Measurements from ENCODE around the gene OCLN. TPM values are rescaled to one million over a fixed set of nuclear protein-coding genes. Genes with fewer than 3 reads are reported as not detected.
A peak's percentile ranks its signal among the peaks of the same experiment; 100 is the strongest.
"Not testable (repeated sequence)": the region's sequence is repeated elsewhere in the genome, so short reads cannot be mapped to it uniquely, and the experiment has no call there.

OCLN gene, protein sequence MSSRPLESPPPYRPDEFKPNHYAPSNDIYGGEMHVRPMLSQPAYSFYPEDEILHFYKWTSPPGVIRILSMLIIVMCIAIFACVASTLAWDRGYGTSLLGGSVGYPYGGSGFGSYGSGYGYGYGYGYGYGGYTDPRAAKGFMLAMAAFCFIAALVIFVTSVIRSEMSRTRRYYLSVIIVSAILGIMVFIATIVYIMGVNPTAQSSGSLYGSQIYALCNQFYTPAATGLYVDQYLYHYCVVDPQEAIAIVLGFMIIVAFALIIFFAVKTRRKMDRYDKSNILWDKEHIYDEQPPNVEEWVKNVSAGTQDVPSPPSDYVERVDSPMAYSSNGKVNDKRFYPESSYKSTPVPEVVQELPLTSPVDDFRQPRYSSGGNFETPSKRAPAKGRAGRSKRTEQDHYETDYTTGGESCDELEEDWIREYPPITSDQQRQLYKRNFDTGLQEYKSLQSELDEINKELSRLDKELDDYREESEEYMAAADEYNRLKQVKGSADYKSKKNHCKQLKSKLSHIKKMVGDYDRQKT
- 104 TPM in 2 replicates for total RNA-seq

DNA sequence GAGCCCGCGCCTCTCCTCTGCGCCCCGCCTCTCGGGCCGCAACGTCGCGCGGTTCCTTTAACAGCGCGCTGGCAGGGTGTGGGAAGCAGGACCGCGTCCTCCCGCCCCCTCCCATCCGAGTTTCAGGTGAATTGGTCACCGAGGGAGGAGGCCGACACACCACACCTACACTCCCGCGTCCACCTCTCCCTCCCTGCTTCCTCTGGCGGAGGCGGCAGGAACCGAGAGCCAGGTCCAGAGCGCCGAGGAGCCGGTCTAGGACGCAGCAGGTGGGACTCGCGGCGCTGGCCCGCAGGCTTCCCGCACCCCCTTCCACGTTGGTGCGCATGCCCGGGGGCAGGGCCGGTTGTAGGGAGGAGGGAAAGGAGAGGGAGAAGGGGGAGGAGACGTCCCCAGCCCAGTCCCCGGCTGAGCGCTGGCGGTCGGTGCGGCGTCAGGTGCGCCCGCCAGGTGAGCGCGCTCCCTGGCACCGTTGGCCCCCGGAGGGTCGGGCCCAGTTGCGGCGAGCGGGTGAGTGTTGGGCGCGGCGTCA is at the start of gene OCLN:
TSS of gene OCLN (plus strand) at position 400 of the 532 bp plus-strand sequence. CDS start 11,455 bp downstream, outside the sequence.
- Histone ChIP-seq H3K27me3 (ENCODE audit: control insufficient read depth, insufficient read depth, low read length) (peaks cover 8% of the 10 kb centered on the region), H3K4me3 (ENCODE audit: low read depth, low read length) (peak within 1 kb of the TSS; percentile 94), H3K36me3 (ENCODE audit: control insufficient read depth, insufficient read depth, low read length) (no peaks in the 10 kb centered on the region)
- TF ChIP-seq, protein P1, sequence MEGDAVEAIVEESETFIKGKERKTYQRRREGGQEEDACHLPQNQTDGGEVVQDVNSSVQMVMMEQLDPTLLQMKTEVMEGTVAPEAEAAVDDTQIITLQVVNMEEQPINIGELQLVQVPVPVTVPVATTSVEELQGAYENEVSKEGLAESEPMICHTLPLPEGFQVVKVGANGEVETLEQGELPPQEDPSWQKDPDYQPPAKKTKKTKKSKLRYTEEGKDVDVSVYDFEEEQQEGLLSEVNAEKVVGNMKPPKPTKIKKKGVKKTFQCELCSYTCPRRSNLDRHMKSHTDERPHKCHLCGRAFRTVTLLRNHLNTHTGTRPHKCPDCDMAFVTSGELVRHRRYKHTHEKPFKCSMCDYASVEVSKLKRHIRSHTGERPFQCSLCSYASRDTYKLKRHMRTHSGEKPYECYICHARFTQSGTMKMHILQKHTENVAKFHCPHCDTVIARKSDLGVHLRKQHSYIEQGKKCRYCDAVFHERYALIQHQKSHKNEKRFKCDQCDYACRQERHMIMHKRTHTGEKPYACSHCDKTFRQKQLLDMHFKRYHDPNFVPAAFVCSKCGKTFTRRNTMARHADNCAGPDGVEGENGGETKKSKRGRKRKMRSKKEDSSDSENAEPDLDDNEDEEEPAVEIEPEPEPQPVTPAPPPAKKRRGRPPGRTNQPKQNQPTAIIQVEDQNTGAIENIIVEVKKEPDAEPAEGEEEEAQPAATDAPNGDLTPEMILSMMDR (IDR thresholded peaks at IDR 0.05; ENCODE audit: insufficient read depth, low read length, poor library complexity, severe bottlenecking): no peak
- no peak for DNase-seq (ENCODE audit: low read depth)

DNA sequence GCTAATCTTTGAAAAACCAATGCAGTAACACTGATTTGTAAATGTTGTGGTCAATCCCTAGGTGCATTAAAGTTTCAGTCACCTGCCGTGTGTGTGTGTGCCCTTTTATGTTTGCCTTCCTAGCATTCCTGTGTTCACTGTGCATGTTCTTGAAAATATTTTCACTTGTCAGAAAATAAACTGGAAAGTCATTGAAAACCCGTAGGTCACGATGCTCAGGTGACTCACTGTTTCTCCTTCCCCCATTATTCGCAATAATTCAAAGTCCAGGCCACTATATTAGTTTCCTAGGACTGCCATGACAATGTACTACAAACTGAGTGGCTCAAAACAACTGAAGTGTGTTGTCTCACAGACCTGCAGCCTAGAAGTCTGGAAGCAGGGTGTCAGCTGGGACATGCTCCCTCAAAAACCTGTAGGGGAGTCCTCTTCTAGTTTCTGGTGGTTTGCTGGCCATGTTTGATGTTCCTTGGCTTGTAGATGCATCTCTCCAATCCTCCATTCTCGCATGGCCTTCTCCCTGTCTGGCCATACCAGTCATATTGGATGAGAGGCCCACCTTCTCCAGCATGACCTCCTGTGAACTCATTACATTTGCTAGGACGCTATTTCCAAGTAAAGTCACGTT is 48.3 kb upstream of the OCLN start:
- no peaks in the 10 kb centered on the region for H3K27me3 ChIP-seq (ENCODE audit: control insufficient read depth, insufficient read depth, low read length)
- DNase-seq (ENCODE audit: low read depth): peak; percentile 56
- TF ChIP-seq, protein P1 (IDR thresholded peaks at IDR 0.05; ENCODE audit: insufficient read depth, low read length, poor library complexity, severe bottlenecking): no peak
- H3K4me3 ChIP-seq (ENCODE audit: low read depth, low read length): no peak overlapping the region
- H3K36me3 ChIP-seq (ENCODE audit: control insufficient read depth, insufficient read depth, low read length): no peaks in the 10 kb centered on the region

DNA sequence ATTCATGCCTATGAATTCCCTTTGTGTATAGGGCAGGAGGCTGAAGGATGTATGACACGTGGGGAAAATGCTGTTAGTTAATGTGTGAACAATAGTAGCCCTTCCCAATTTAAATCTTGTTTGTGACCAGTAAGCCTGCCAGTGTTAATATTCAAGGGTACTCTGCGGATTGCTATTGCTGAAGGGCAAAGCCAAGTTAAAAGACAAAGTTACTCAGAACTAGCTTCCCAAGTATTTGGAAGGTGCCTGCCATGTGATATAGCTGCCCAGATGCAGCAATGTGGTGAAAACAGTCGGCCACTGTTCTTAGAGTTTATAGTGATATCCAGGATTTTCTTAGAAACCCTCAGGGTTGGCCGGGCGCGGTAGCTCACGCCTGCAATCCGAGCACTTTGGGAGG is 43.1 kb upstream of the OCLN start:
- DNase-seq (ENCODE audit: low read depth): no peak
- H3K4me3 ChIP-seq (ENCODE audit: low read depth, low read length): no peak overlapping the region
- no peaks in the 10 kb centered on the region for H3K36me3 ChIP-seq (ENCODE audit: control insufficient read depth, insufficient read depth, low read length)
- no peaks in the 10 kb centered on the region for H3K27me3 ChIP-seq (ENCODE audit: control insufficient read depth, insufficient read depth, low read length)
- TF ChIP-seq, protein P1 (IDR thresholded peaks at IDR 0.05; ENCODE audit: insufficient read depth, low read length, poor library complexity, severe bottlenecking): no peak

DNA sequence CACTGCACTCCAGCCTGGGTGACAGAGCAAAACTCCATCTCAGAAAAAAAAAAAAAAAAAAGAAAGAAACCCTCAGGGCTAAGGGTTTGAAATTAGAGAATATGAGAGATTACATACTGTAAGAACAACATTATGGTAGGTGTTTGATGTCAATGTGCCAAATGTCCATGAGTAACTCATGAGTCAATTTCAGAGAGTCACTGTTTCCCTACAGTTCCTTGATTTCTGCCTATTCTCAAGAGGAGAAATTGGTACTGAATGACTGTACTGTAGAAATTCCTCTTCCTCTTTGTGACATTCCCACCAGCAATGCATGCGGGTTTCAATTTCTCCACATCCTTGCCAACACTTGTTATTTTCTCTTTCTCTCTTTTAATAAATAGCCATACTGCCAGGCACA is 42.5 kb upstream of the OCLN start:
- no peaks in the 10 kb centered on the region for H3K27me3 ChIP-seq (ENCODE audit: control insufficient read depth, insufficient read depth, low read length)
- peak; percentile 71 for DNase-seq (ENCODE audit: low read depth)
- H3K36me3 ChIP-seq (ENCODE audit: control insufficient read depth, insufficient read depth, low read length): no peaks in the 10 kb centered on the region
- no peak overlapping the region for H3K4me3 ChIP-seq (ENCODE audit: low read depth, low read length)
- TF ChIP-seq, protein P1 (IDR thresholded peaks at IDR 0.05; ENCODE audit: insufficient read depth, low read length, poor library complexity, severe bottlenecking): no peak

DNA sequence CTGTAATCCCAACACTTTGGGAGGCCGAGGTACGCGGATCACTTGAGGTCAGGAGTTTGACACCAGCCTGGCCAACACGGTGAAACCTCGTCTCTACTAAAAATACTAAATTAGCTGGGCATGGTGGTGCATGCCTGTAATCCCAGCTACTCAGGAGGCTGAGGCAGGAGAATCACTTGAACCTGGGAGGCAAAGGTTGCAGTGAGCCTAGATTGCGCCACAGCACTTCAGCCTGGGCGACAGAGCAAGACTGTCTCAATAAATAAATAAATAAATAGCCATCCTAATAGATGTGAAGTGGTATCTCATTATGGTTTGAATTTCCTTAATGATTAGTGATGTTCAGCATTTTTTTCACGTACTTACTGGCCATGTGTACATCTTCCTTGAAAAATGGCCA is 42.1 kb upstream of the OCLN start:
- not testable (repeated sequence) for H3K36me3 ChIP-seq (ENCODE audit: control insufficient read depth, insufficient read depth, low read length); H3K27me3 ChIP-seq (ENCODE audit: control insufficient read depth, insufficient read depth, low read length); H3K4me3 ChIP-seq (ENCODE audit: low read depth, low read length); DNase-seq (ENCODE audit: low read depth)

DNA sequence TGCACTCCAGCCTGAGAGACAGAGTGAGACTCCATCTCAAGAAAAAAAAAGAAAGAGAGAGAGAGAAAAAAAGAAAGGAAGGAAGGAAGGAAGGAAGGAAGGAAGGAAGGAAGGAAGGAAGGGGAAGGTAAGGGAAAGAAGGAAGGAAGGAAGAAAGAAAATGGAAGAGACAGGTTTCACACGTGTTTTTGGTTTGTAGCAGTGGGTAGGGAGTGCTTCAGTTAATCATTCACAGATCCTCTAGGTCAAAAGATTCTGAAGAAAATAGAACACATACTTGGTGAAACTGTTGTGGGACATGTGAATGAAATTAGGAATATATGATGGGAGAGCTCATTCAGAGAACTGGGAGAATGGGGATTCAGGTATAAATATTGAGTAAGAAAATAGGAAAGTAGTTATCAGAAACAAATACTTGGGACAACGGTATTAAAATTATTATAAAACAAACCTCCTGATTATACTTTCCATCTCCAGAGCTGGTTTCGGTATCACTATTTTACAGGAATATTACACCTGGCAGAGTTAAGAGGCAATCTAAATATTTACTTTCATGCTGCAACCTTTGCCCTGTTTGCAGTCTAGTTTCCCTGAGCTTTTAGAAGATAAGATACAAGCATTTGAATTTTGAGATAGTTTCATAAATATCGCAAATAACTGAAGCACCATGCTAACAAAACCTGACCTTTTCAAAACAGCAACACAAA is 40.5 kb upstream of the OCLN start:
- no peaks in the 10 kb centered on the region for H3K36me3 ChIP-seq (ENCODE audit: control insufficient read depth, insufficient read depth, low read length)
- TF ChIP-seq, protein P1 (IDR thresholded peaks at IDR 0.05; ENCODE audit: insufficient read depth, low read length, poor library complexity, severe bottlenecking): no peak
- no peak overlapping the region for H3K4me3 ChIP-seq (ENCODE audit: low read depth, low read length)
- no peaks in the 10 kb centered on the region for H3K27me3 ChIP-seq (ENCODE audit: control insufficient read depth, insufficient read depth, low read length)
- no peak for DNase-seq (ENCODE audit: low read depth)

DNA sequence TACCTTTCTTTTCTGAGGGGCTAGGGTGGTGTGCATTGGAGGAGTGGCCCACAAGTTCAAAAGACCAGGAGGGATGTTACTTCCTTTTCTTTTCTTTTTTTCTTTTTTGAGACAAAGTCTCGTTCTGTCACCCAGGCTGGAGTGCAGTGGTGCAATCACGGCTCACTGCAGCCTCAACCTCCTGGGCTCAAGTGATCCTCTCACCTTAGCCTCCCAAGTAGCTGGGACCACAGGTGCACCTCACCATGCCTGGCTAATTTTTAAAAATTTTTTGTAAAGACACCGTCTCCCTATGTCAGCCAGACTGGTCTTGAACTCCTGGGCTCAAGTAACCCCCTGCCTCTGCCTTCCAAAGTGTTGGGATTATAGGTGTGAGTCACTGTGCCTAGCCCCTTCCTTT is 39.1 kb upstream of the OCLN start:
- H3K27me3 ChIP-seq (ENCODE audit: control insufficient read depth, insufficient read depth, low read length); DNase-seq (ENCODE audit: low read depth); H3K36me3 ChIP-seq (ENCODE audit: control insufficient read depth, insufficient read depth, low read length); H3K4me3 ChIP-seq (ENCODE audit: low read depth, low read length): not testable (repeated sequence)
